NB4 (cell line): ENCODE data around the gene RUBCN.
"Not testable (repeated sequence)": the region's sequence is repeated elsewhere in the genome, so short reads cannot be mapped to it uniquely, and the experiment has no call there.

Experiments
- MYC ChIP-seq: IDR thresholded peaks from 2 replicates; pipeline ENCODE4 v1.6.1; 2011; ENCODE audit warnings: low read depth, low read length
- POLR2A ChIP-seq: IDR thresholded peaks from 2 replicates; pipeline ENCODE4 v1.6.1; 2011; ENCODE audit warnings: mild to moderate bottlenecking; ENCODE audit not compliant: insufficient read length; ENCODE audit errors: extremely low read depth
- TF ChIP-seq, protein P1 (sequence below): IDR thresholded peaks from 2 replicates; pipeline ENCODE4 v1.6.1; 2011; ENCODE audit warnings: low read depth, low read length
- TF ChIP-seq, protein P2 (sequence below): IDR thresholded peaks from one replicate; pipeline ENCODE4 v1.5.1; 2012; ENCODE audit warnings: low read depth, low read length

DNA sequence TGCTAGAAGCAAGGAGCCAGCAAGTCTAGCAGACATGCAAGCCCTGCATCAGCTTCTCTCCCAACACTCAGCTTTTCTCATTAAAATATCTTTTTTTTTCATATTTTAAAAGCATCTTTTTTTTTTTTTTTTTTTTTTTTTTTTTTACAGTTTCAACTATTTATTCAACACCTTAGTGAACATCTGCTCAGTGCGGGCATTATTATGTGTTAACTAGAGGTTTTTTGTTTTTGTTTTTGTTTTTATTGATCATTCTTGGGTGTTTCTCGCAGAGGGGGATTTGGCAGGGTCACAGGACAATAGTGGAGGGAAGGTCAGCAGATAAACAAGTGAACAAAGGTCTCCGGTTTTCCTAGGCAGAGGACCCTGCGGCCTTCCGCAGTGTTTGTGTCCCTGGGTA is 5.9 kb downstream of the RUBCN start:
- TF ChIP-seq POLR2A, MYC: not testable (repeated sequence)
- TF ChIP-seq, protein P1, sequence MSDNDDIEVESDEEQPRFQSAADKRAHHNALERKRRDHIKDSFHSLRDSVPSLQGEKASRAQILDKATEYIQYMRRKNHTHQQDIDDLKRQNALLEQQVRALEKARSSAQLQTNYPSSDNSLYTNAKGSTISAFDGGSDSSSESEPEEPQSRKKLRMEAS, result not testable (repeated sequence)
- TF ChIP-seq, protein P2, sequence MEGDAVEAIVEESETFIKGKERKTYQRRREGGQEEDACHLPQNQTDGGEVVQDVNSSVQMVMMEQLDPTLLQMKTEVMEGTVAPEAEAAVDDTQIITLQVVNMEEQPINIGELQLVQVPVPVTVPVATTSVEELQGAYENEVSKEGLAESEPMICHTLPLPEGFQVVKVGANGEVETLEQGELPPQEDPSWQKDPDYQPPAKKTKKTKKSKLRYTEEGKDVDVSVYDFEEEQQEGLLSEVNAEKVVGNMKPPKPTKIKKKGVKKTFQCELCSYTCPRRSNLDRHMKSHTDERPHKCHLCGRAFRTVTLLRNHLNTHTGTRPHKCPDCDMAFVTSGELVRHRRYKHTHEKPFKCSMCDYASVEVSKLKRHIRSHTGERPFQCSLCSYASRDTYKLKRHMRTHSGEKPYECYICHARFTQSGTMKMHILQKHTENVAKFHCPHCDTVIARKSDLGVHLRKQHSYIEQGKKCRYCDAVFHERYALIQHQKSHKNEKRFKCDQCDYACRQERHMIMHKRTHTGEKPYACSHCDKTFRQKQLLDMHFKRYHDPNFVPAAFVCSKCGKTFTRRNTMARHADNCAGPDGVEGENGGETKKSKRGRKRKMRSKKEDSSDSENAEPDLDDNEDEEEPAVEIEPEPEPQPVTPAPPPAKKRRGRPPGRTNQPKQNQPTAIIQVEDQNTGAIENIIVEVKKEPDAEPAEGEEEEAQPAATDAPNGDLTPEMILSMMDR, result not testable (repeated sequence)
